SH-SY5Y (cell line): Measurements from ENCODE around the gene TCF12.

Source experiments
- GATA2 ChIP-seq: IDR thresholded peaks from 2 replicates; pipeline ENCODE4 v1.6.1; 2011; ENCODE audit warnings: mild to moderate bottlenecking, low read depth, low read length
- GATA3 ChIP-seq: IDR thresholded peaks from 2 replicates; pipeline ENCODE4 v1.6.1; 2011; ENCODE audit warnings: low read depth, mild to moderate bottlenecking, low read length, moderate library complexity

TCF12 gene

DNA sequence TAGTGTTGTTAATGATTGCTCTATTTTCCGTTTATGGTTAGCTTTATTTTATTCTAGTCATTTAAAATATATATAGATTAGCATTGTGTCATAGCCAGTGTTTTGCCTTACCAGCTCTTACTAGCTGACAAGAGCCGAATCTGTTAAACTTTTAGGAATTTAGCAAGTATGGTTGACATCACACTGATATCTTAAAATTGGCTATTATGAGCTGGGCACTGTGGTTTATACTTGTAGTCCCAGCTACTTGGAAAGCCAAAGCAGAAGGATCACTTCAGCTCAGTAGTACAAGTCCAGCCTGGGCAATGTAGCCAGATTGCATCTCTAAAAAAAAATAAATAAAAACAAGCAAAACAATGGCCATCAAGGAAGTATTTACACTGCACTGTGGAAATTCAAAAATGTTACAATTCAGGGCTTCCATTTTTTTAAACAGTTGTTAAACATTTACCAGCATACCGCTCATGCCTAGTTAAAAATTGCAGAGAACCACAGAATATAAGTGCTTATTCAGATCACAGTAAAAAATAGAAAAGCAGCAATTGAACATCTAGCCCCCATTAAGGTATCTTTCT lies 249.5 kb downstream of the TCF12 start:
- no peak for TF ChIP-seq GATA2
- no peak for TF ChIP-seq GATA3

DNA sequence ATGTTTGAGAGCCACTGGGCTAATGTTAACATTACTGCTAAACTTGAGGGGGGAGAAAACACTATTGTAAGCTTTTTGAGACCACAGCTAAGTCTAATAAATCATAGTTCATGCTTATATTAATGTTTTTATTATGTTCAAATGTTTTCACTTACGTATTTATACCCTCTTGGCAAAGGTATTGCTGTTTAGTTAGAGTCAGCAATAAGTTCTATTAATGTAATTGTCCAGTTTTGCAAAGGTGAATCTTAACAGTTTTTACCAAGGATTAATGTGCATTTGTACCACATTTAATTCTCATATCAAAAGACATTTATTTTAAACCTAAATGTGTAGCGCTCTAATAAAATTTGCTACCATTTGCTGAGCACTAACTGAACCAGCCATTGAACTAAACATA lies 251.2 kb downstream of the TCF12 start:
- TF ChIP-seq GATA2 (no peak), GATA3 (no peak)

GRCh38 chr15:57171426-57171825 lies 253.0 kb downstream of the TCF12 start:
- TF ChIP-seq GATA2 (no peak), GATA3 (no peak)

DNA sequence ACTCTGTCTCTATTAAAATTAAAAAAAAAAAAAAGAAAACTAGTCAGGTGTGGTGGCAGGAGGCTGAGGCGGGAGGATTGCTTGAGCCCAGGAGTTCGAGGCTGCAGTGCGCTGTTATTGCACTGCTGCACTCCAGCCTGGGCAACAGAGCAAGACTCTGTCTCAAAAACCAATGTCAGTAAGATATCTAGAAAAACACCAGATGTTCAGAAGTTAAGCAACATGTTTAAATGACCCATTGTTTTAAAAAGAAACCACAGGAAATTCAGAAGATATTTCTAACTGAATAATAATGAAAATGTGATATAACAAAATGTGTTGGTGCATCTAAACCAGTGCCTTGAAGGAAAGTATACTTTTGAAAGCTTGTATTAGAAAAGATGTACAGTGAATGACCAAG lies 254.5 kb downstream of the TCF12 start:
- TF ChIP-seq GATA3 (no peak), GATA2 (no peak)

DNA sequence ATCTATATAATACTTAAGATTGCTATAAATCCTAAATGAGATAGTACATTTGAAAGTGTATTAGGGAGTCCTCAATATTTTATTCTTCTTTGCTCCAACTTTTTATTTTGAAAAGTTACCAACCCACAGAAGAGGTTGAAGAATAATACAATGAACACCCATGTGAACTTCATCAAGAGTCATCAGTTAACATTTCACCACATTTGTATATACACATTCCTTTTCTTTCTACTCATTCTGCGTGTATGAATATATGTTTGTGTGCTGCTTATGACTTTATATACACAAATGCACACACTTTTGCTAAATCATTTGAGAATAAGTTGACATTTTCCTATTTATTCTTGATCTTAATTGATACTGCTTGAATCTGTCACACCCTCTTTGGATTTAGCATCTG lies 264.6 kb downstream of the TCF12 start:
- TF ChIP-seq GATA2 (no peak), GATA3 (no peak)

DNA sequence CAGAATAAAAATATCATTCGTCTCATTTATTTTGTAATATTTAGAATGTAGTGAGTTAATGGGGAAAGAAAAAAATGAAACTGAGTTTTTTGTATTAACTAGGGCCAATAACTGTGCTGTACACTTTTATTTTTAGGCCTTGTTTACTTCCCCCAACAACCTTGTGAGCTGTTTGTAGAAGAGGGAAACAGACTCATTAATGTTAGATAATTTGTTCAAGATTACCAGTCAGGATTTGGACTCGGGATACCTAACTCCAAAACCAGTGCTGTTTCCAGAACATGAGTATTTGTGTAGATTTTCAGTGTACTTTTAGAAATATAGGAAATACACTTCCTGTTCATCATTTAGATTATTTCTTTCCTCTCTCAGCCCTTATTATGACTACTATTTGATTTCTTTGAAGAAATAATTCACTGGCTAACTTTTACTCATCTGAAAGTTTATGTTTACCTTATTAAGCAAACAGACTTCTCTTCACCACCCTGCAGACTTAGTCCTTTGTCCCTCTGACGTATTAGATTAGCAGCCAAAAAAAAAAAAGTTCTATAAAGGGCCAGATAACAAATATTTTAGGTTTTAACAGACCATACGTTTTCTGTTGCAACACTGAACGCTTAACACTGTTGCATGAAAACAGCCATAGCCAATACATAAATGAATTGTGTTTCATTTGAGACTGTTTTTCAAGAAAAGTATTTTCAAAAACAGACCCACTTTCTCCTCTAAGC lies 265.3 kb downstream of the TCF12 start:
- no peak for TF ChIP-seq GATA2

- no peak for TF ChIP-seq GATA2
- no peak for TF ChIP-seq GATA3
Observed at GRCh38 chr15:57184502-57184901, 266.1 kb downstream of the TCF12 start.

DNA sequence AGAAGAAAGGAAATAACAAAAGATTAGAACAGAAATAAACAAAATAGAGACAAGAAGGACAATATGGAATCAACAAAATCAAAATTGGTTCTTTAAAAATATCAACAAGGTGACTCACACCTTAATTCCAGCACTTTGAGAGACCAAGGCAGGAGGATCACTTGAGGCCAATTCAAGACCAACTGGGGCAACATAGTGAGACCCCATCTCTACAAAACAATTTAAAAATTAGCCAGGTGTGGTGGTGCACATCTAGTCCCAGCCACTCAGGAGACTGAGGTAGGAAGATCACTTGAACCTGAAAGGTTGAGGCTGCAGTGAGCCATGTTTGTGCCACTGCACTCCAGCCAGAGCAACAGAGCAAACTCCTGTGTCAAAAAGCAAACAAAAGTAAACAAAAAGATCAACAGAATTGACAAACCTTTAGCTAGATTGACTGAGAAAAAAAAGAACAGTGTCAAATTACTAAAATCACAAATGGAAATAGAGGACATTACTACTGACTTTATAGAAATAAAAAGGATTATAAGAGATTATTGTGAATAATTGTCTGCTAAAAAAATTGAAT lies 267.1 kb downstream of the TCF12 start:
- no peak for TF ChIP-seq GATA2
- no peak for TF ChIP-seq GATA3

DNA sequence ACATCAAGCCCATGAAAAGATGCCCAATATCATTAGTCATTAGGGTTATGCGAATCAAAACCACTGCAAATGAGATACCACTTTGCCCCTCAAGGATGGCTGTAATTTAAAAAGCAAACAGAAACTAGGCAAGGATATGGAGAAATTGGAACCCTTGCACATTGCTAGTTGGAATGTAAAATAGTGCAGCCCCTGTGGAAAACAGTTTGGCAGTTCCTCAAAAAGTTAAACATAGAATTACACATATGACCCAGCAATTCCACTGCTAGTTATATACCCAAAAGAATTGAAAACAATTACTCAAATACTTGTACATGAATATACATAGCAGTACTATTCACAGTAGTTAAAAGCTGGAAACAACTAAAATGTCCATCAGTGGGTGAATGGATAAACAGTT lies 271.0 kb downstream of the TCF12 start:
- TF ChIP-seq GATA3 (no peak), GATA2 (no peak)

DNA sequence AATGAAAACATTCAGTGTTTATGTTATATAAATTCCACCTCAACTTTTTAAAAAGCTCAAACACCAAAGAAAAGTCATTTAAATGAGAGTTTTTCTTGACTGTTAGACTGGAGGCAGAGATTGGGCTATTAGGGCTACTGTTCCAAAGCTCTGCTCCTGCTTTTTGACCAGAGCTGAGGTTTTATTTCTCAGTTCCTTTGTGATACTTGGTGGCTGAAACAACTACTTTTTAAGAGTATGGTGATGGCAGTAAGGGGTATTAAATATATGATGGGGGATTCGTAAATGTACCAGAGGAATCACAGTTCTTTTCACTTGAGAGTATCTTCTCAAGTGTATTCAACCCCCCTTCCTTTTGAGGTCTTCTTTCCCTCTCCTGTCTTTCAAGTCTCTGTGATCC lies 271.8 kb downstream of the TCF12 start:
- TF ChIP-seq GATA2 (no peak), GATA3 (no peak)

DNA sequence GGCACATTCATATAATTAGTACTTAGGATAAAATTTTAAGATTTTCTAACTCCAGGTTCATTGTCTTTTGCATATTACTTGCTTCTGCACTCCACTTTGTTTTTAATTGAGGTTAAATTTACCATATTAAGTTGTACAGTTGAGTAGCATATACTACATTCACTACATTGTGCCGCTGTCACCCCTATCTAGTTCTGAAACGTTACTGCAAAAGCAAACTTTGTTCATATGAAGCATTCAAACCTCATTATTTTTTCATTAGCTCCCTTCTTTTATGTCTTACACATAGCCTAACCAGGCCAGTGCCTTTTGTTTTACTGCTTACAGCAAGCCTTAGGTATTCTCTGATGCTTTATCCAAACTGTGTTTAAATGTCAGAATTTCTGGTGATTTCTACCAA lies 274.7 kb downstream of the TCF12 start:
- TF ChIP-seq GATA2: no peak
- TF ChIP-seq GATA3: no peak

GRCh38 chr15:57195326-57195725 lies 276.9 kb downstream of the TCF12 start:
- TF ChIP-seq GATA3 (no peak), GATA2 (no peak)

DNA sequence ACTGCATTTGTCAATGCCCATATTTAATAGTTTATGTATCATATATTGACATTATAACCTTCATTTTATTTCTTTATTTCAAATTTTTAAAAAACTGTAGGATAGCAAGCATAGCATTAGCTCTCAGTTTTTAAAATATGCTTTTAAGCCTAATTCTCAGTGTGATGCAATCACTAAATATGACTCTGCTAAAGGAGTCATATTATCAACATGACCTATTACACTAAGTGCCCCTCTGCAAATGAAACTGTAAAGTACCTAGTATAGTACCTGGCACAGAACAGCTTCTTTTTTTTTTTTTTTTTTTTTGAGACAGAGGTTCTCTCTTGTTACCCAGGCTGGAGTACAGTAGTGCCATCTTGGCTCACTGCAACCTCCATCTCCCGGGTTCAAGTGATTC lies 278.4 kb downstream of the TCF12 start:
- TF ChIP-seq GATA3: no peak
- no peak for TF ChIP-seq GATA2

DNA sequence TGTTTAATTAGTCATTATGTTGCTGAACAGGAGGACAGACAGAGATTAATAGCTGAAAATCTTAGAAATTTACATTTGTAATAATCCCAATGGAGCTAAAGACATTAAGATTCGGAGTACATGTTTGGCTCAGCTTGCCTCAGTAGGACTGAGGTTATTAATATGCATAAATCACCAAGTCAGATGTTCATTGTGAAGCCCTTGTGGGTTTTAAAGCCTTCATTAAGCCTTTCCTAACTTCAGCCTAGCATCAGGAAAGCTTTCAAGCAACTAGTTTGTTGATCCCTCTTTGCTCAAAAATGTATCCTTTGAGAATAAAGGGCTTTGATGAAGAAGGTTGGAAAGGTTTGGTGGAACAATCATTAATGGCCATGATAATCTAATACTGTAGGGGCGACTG lies 279.7 kb downstream of the TCF12 start:
- TF ChIP-seq GATA3 (no peak), GATA2 (no peak)

GRCh38 chr15:57198654-57199291 lies 280.3 kb downstream of the TCF12 start:
- TF ChIP-seq GATA3 (no peak), GATA2 (peak; percentile 40; the same call in 1 of the 2 replicates)
